GM06990 (cell line): Measurements from ENCODE around the gene CLECL1.

ENCODE experiments used
- DNase-seq: peaks from one replicate; pipeline ENCODE4 v3.0.0-alpha.2; 2011; ENCODE audit not compliant: insufficient read length; ENCODE audit errors: extremely low read depth
- H3K27me3 ChIP-seq: replicated peaks from 2 replicates; pipeline ENCODE4 v1.6.0; 2011; ENCODE audit warnings: low read length; ENCODE audit not compliant: control insufficient read depth, insufficient read depth
- H3K36me3 ChIP-seq: 2 replicates; pipeline ENCODE4 v1.5.1; 2011; ENCODE audit warnings: low read length; ENCODE audit not compliant: control insufficient read depth, insufficient read depth
- H3K4me3 ChIP-seq: replicated peaks from 2 replicates; pipeline ENCODE4 v1.5.1; 2011; ENCODE audit warnings: low read depth, mild to moderate bottlenecking, control low read depth, low read length
- TF ChIP-seq, protein P1 (sequence below): IDR thresholded peaks from 2 replicates; pipeline ENCODE4 v1.5.1; 2011; ENCODE audit warnings: low read length, control low read depth, mild to moderate bottlenecking, inconsistent platforms; ENCODE audit not compliant: insufficient read depth, poor library complexity, severe bottlenecking

CLECL1 gene

GRCh38 chr12:9755035-9755434, 22.1 kb upstream of the CLECL1 start:
- Histone ChIP-seq H3K36me3 (peaks cover 3% of the 10 kb centered on the region), H3K4me3 (no peak overlapping the region), H3K27me3 (no peaks in the 10 kb centered on the region)
- TF ChIP-seq, protein P1, sequence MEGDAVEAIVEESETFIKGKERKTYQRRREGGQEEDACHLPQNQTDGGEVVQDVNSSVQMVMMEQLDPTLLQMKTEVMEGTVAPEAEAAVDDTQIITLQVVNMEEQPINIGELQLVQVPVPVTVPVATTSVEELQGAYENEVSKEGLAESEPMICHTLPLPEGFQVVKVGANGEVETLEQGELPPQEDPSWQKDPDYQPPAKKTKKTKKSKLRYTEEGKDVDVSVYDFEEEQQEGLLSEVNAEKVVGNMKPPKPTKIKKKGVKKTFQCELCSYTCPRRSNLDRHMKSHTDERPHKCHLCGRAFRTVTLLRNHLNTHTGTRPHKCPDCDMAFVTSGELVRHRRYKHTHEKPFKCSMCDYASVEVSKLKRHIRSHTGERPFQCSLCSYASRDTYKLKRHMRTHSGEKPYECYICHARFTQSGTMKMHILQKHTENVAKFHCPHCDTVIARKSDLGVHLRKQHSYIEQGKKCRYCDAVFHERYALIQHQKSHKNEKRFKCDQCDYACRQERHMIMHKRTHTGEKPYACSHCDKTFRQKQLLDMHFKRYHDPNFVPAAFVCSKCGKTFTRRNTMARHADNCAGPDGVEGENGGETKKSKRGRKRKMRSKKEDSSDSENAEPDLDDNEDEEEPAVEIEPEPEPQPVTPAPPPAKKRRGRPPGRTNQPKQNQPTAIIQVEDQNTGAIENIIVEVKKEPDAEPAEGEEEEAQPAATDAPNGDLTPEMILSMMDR: no peak
- no peak for DNase-seq

DNA sequence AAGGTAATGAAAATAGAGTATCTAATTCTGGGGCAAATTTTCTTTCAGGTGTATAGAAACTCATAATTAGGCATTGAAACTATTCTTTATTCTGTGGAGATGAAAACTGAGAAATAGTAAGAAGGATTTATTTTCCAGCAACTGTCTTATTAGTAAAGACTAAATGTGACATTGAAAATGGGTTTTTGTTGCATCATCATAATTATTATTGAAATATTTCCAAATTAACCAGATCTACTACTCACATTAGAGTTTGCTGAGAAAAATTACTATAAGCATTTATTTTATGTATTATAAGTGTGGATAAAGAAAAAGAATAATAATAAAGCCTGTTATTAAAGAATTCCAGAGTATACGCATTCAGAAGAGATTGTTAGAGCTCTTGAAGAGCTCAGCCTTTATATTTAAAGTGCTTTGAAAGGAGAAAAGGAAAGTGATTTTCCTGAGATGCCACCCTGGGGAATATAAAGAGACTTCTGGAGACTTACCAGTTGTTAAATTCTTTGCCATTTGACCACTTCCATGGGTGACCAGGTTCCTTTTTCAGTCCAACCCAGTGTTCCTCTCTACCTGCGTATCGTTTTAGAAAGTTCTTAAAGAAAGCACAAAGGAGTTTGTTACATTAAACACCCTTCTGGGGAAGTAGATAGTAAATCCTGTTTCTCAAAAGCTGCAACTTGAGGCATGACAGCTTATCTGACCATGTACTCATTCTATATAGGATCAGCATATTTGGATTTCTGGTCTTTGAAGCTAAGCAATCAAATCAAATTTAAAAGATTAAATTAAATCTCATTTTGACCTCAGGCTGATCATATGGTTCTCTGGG, 21.4 kb upstream of the CLECL1 start:
- TF ChIP-seq, protein P1: no peak
- Histone ChIP-seq H3K27me3 (no peaks in the 10 kb centered on the region), H3K36me3 (peaks cover 3% of the 10 kb centered on the region), H3K4me3 (no peak overlapping the region)
- DNase-seq: no peak

DNA sequence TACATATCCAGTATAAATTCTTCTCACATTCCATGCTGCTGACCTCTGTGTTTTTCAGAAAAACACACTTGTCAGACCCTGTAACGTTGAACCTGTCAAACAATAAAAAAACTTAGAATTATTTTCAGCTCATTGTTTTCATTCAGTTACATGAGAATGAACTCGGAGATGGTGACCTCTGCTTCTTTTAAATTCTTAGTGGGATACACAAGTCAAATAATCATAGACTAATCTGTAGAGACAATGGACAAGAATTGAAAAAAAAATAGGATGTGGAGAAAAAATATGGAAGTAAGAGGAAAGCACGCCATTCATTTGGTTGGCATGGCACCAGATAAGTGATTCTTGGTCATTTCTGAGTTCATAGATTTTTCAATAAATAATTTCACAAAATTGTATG, 20.6 kb upstream of the CLECL1 start:
- no peak overlapping the region for H3K4me3 ChIP-seq
- no peak for DNase-seq
- no peaks in the 10 kb centered on the region for H3K27me3 ChIP-seq
- H3K36me3 ChIP-seq: peaks cover 3% of the 10 kb centered on the region
- TF ChIP-seq, protein P1: no peak

DNA sequence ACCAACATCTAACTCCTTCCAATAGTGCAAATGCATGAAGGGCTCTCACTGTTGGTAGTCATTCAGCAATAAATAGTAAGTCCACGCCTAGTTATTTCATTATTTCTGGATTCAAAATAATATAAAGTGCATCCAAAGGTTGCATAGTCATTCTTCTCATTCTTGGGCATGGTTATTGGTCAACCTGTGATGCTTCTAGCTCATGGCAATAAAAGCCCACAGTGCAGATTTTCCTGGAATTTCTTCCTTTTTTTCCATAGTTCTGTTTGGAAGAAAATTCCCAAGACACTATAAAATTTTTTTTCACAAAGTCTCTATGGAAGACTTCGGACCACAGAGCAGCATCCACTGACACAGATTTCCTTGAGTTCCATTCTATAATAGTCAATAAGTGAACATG, 20.2 kb upstream of the CLECL1 start:
- TF ChIP-seq, protein P1: no peak
- DNase-seq: no peak
- Histone ChIP-seq H3K36me3 (peaks cover 3% of the 10 kb centered on the region), H3K27me3 (no peaks in the 10 kb centered on the region), H3K4me3 (no peak overlapping the region)

DNA sequence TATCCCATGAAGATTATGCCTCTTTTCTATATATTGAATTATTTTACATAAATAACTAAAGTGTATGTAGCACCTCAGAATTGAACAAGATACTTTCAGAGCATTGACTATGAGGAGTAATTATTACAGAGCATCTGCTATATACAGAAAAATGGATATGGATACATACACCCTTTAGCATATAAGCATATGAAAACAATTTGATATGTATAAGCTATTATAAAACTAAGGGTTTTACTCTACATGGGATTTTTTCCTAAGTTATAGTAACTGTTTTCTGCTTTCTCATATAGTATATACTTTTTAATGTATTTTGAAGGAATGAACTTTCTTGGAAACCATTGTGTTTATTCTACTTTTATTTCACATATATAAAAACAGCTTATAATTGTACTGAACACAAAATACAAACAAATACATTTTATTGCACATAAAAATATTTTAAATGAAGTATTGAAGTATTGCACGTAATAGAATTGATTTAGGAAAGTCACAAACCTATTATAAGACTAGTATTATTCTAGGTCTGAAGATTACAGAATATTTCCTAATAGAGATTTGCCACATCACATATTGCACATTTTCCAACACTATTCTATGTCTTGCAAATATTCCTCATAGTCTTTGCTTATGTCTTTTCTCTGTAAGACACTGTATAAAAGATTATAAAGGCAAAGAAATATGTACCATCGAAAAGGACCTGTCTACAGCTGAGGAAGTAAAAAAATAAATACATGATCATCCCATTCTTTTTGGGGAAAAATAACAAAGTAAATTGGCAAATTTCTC, 19.4 kb upstream of the CLECL1 start:
- H3K4me3 ChIP-seq: no peak overlapping the region
- no peaks in the 10 kb centered on the region for H3K27me3 ChIP-seq
- no peak for DNase-seq
- TF ChIP-seq, protein P1: no peak
- H3K36me3 ChIP-seq: peaks cover 3% of the 10 kb centered on the region
